Tibial nerve (tissue), 4 donors: ENCODE data around the gene SCAPER.

Experiments used
- CTCF ChIP-seq, 5 experiments: fragments of 200-600 bp in 3 of 5; fragments of 450-650 bp in 2 of 5; sonication (generic) in 3 of 5; IDR thresholded peaks; one replicate each; pipeline ENCODE4 v1.5.1; 2016 to 2019; ENCODE audit warnings: antibody characterized with exemption in 5 of 5, mild to moderate bottlenecking in 3 of 5, moderate library complexity in 2 of 5
- EP300 ChIP-seq, 2 donors: sonication (generic); formaldehyde crosslinking; IDR thresholded peaks; one replicate each; pipeline ENCODE4 v1.6.1; 2017; ENCODE audit warnings: antibody characterized with exemption in 2 of 2, mild to moderate bottlenecking in 1 of 2
- POLR2A ChIP-seq, 2 donors: fragments of 450-650 bp; IDR thresholded peaks; one replicate each; pipeline ENCODE4 v1.6.1; 2017; ENCODE audit warnings: antibody characterized with exemption in 2 of 2, mild to moderate bottlenecking in 2 of 2, moderate library complexity in 2 of 2

GRCh38 chr15:76802411-76802810 is 102.7 kb downstream of the SCAPER start:
- TF ChIP-seq CTCF (IDR thresholded peaks at IDR 0.05) (no peak), POLR2A (IDR thresholded peaks at IDR 0.05) (no peak), EP300 (IDR thresholded peaks at IDR 0.05) (no peak)
